ENCODE data around the gene PHAF1. TPM values are rescaled to one million over a fixed set of nuclear protein-coding genes. Genes with fewer than 3 reads are reported as not detected.

Gene PHAF1
- total and polyA plus RNA-seq, 2 of the 13 experiments (the other 11 are each of a cell fraction or from before 2014, with no cell fraction given) = 48.3 to 174 TPM

DNA sequence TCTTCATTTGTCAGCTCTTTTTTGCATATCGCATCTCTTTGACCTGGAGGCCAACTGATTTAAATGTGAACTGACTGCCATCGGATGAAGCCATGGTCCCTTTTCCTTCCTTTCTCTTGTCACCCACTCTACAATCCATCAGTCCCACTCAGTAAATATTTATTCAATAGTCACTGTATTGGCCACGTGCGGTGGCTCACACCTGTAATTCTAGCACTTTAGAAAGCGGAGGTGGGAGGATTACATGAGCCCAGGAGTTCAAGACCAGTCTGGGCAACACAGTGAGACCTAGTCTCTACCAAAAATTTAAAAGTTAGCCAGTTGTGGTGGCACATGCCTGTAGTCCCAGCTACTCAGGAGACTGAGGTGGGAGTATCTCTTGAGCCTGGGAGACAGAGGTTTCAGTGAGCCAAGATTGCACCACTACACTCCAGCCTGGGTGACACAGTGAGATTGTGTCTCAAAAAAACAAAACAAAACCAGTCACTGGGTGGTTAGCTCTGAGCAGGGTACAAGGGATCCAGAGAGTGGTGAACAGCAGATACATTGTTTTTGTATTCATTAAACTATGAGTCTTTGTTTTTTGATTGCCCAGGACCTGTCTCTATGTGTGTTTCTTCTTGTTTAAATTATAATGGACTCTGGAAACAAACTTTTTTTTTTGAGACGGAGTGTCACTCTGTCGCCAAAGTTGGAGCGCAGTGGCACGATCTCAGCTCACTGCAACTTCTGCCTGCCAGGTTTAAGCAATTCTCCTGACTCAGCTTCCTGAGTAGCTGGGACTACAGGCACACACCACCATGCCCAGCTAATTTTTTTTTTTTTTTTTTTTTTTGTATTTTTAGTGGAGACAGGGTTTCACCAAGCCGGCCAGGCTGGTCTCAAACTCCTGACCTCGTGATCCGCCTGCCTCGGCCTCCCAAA is 6.9 kb downstream of the PHAF1 start (continued):
- TF ChIP-seq ZNF205 (CRISPR knock-in tag; IDR thresholded peaks at IDR 0.05) (no peak), ZBTB38 (CRISPR knock-in tag; IDR thresholded peaks at IDR 0.05) (peak; percentile 78), ZNF605 (CRISPR knock-in tag; IDR thresholded peaks at IDR 0.05) (peak; percentile 56; the same call in 1 of the 2 replicates), TGIF2 (CRISPR knock-in tag; IDR thresholded peaks at IDR 0.05) (no peak), HINFP (CRISPR knock-in tag; IDR thresholded peaks at IDR 0.05; ENCODE audit: low read depth) (no peak), MAF1 (CRISPR knock-in tag; IDR thresholded peaks at IDR 0.05; ENCODE audit: borderline replicate concordance) (no peak), MAFK (conservative IDR thresholded peaks at IDR 0.05 in 1 of 2, IDR thresholded peaks at IDR 0.05 in 1 of 2; ENCODE audit: low read length in 2 of 2) (peak in 1 of 2 experiments; percentile 34; a peak in 1 of 4 replicates), DNMT3B (CRISPR knock-in tag; conservative IDR thresholded peaks at IDR 0.05) (no peak), ZBTB1 (CRISPR knock-in tag; IDR thresholded peaks at IDR 0.05; ENCODE audit: borderline replicate concordance) (no peak), ZFX (CRISPR knock-in tag; IDR thresholded peaks at IDR 0.05; ENCODE audit: low read depth) (peak; percentile 21; the same call in 1 of the 2 replicates), ARID5B (CRISPR knock-in tag; IDR thresholded peaks at IDR 0.05) (peak; percentile 44), ZNF292 (CRISPR knock-in tag; IDR thresholded peaks at IDR 0.05; ENCODE audit: borderline replicate concordance, low read depth) (0 out of 2 replicates have a peak, but pooled peaks have one; percentile 16), SATB2 (CRISPR knock-in tag; IDR thresholded peaks at IDR 0.05) (no peak), RELA (CRISPR knock-in tag; IDR thresholded peaks at IDR 0.05) (no peak), POGK (CRISPR knock-in tag; conservative IDR thresholded peaks at IDR 0.05) (no peak), THAP7 (CRISPR knock-in tag; IDR thresholded peaks at IDR 0.05) (no peak), ATF4 (CRISPR knock-in tag; IDR thresholded peaks at IDR 0.05) (no peak), NCOA5 (CRISPR knock-in tag; IDR thresholded peaks at IDR 0.05) (no peak), ZNF546 (CRISPR knock-in tag; conservative IDR thresholded peaks at IDR 0.05) (no peak), ARNTL (CRISPR knock-in tag; IDR thresholded peaks at IDR 0.05) (peak; percentile 65; the same call in 1 of the 2 replicates)

All from HepG2 (cell line).